Measurements from ENCODE around the gene ESCO1.

Gene ESCO1

DNA sequence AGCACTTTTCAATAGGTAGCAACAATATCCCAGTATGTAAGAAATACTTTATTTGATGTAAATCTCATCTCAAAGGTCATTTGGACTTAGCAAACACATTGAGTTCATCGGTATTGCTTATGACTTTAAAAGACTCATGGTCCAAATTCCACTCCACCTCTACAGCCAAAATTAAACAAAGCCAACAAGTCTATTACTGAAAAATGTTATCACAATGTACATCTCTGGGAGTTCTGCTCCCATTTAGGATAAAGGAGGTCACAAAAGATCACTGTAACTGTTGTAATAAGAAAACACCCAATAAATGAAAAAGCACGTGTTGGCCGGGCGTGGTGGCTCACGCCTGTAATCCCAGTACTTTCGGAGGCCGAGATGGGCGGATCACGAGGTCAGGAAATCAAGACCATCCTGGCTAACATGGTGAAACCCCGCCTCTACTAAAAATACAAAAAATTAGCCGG lies 50.0 kb downstream of the ESCO1 start:
- Histone ChIP-seq H3K4me1 (ENCODE audit: insufficient read depth, low read length) (no peaks in the 10 kb centered on the region), H3K4me3 (ENCODE audit: low read length) (no peak overlapping the region), H3K27me3 (ENCODE audit: insufficient read depth, low read length) (no peaks in the 10 kb centered on the region), H2AFZ (ENCODE audit: low read depth, low read length) (no peak overlapping the region), H3K36me3 (ENCODE audit: insufficient read depth, low read length) (peaks cover 5% of the 10 kb centered on the region), H3K9me3 (ENCODE audit: low read length) (no peaks in the 10 kb centered on the region)

- no peaks in the 10 kb centered on the region for H3K27me3 ChIP-seq (ENCODE audit: insufficient read depth, low read length)
- no peak overlapping the region for H2AFZ ChIP-seq (ENCODE audit: low read depth, low read length)
- no peaks in the 10 kb centered on the region for H3K4me1 ChIP-seq (ENCODE audit: insufficient read depth, low read length)
- H3K36me3 ChIP-seq (ENCODE audit: insufficient read depth, low read length): peaks cover 4% of the 10 kb centered on the region
- no peaks in the 10 kb centered on the region for H3K9me3 ChIP-seq (ENCODE audit: low read length)
- H3K4me3 ChIP-seq (ENCODE audit: low read length): no peak overlapping the region
Measured at GRCh38 chr18:21548647-21549046, 51.9 kb downstream of the ESCO1 start.

GRCh38 chr18:21546423-21546822 lies 54.1 kb downstream of the ESCO1 start:
- peaks cover 4% of the 10 kb centered on the region for H3K36me3 ChIP-seq (ENCODE audit: insufficient read depth, low read length)
- H2AFZ ChIP-seq (ENCODE audit: low read depth, low read length): no peak overlapping the region
- no peak overlapping the region for H3K4me3 ChIP-seq (ENCODE audit: low read length)
- no peaks in the 10 kb centered on the region for H3K9me3 ChIP-seq (ENCODE audit: low read length)
- no peaks in the 10 kb centered on the region for H3K27me3 ChIP-seq (ENCODE audit: insufficient read depth, low read length)
- no peaks in the 10 kb centered on the region for H3K4me1 ChIP-seq (ENCODE audit: insufficient read depth, low read length)

GRCh38 chr18:21538230-21538629 lies 62.3 kb downstream of the ESCO1 start:
- H3K9me3 ChIP-seq (ENCODE audit: low read length): no peaks in the 10 kb centered on the region
- H3K36me3 ChIP-seq (ENCODE audit: insufficient read depth, low read length): peaks cover 31% of the 10 kb centered on the region
- H3K4me3 ChIP-seq (ENCODE audit: low read length): no peak overlapping the region
- H3K4me1 ChIP-seq (ENCODE audit: insufficient read depth, low read length): no peaks in the 10 kb centered on the region
- no peak overlapping the region for H2AFZ ChIP-seq (ENCODE audit: low read depth, low read length)
- no peaks in the 10 kb centered on the region for H3K27me3 ChIP-seq (ENCODE audit: insufficient read depth, low read length)

- Histone ChIP-seq H3K27me3 (ENCODE audit: insufficient read depth, low read length) (no peaks in the 10 kb centered on the region), H3K4me1 (ENCODE audit: insufficient read depth, low read length) (no peaks in the 10 kb centered on the region), H3K36me3 (ENCODE audit: insufficient read depth, low read length) (peaks cover 45% of the 10 kb centered on the region), H2AFZ (ENCODE audit: low read depth, low read length) (no peak overlapping the region), H3K9me3 (ENCODE audit: low read length) (no peaks in the 10 kb centered on the region), H3K4me3 (ENCODE audit: low read length) (no peak overlapping the region)
Measured at GRCh38 chr18:21534327-21534726, 66.2 kb downstream of the ESCO1 start.

DNA sequence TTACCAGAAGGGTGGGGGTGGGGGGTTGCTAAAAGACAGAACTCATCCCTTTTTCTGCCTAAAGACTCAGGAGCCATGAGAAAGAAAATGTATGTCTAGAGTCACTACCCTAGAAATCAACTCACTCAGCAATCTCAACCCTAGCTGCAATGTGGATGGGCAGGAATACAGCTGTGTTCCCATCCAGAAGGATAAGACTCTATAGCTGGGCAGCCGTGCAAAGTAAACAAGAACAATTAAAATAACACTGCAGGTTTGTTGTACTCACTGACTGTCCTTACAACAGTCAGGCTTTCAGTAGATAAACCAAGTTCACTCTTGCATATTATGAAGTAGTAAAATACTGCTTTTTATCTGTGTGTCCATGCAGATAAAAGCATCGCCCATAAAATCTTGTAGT lies 74.0 kb downstream of the ESCO1 start:
- Histone ChIP-seq H3K36me3 (ENCODE audit: insufficient read depth, low read length) (peaks cover 72% of the 10 kb centered on the region), H3K9me3 (ENCODE audit: low read length) (no peaks in the 10 kb centered on the region), H3K4me1 (ENCODE audit: insufficient read depth, low read length) (no peaks in the 10 kb centered on the region), H3K4me3 (ENCODE audit: low read length) (no peak overlapping the region), H2AFZ (ENCODE audit: low read depth, low read length) (no peak overlapping the region), H3K27me3 (ENCODE audit: insufficient read depth, low read length) (no peaks in the 10 kb centered on the region)

GRCh38 chr18:21525916-21526315 lies 74.6 kb downstream of the ESCO1 start:
- Histone ChIP-seq H3K4me3 (ENCODE audit: low read length) (no peak overlapping the region), H3K27me3 (ENCODE audit: insufficient read depth, low read length) (no peaks in the 10 kb centered on the region), H3K4me1 (ENCODE audit: insufficient read depth, low read length) (no peaks in the 10 kb centered on the region), H3K9me3 (ENCODE audit: low read length) (no peaks in the 10 kb centered on the region), H3K36me3 (ENCODE audit: insufficient read depth, low read length) (peaks cover 70% of the 10 kb centered on the region), H2AFZ (ENCODE audit: low read depth, low read length) (no peak overlapping the region)

- Histone ChIP-seq H3K27me3 (ENCODE audit: insufficient read depth, low read length) (no peaks in the 10 kb centered on the region), H3K4me3 (ENCODE audit: low read length) (no peak overlapping the region), H3K36me3 (ENCODE audit: insufficient read depth, low read length) (peaks cover 90% of the 10 kb centered on the region), H2AFZ (ENCODE audit: low read depth, low read length) (no peak overlapping the region), H3K4me1 (ENCODE audit: insufficient read depth, low read length) (no peaks in the 10 kb centered on the region), H3K9me3 (ENCODE audit: low read length) (no peaks in the 10 kb centered on the region)
Measured at GRCh38 chr18:21522530-21522929, 78.0 kb downstream of the ESCO1 start.

GRCh38 chr18:21513741-21514140 lies 86.8 kb downstream of the ESCO1 start:
- H3K27me3 ChIP-seq (ENCODE audit: insufficient read depth, low read length): no peaks in the 10 kb centered on the region
- H3K4me1 ChIP-seq (ENCODE audit: insufficient read depth, low read length): no peaks in the 10 kb centered on the region
- H2AFZ ChIP-seq (ENCODE audit: low read depth, low read length): no peak overlapping the region
- H3K9me3 ChIP-seq (ENCODE audit: low read length): no peaks in the 10 kb centered on the region
- H3K4me3 ChIP-seq (ENCODE audit: low read length): no peak overlapping the region
- peaks cover 97% of the 10 kb centered on the region for H3K36me3 ChIP-seq (ENCODE audit: insufficient read depth, low read length)

DNA sequence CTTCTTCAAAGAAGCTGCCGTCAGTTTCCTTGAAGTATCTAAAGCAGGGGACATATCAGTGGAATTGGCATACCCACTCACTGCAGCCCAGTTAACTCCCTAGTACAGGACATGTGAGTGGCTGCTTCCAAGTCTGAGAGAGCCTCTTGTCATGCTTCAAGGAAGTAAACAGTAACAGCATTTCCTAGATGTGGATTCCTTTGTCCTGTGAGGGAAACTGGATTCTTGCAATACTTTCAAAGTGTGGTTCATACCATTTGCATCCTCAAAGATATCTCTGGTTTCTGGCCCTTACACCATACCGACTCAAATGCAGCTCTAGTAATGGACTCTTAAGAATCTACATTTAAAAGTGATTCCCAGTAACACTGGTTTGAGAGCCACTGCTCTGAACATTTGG lies 87.2 kb downstream of the ESCO1 start:
- Histone ChIP-seq H3K36me3 (ENCODE audit: insufficient read depth, low read length) (peaks cover 96% of the 10 kb centered on the region), H3K4me3 (ENCODE audit: low read length) (no peak overlapping the region), H3K9me3 (ENCODE audit: low read length) (no peaks in the 10 kb centered on the region), H2AFZ (ENCODE audit: low read depth, low read length) (no peak overlapping the region), H3K27me3 (ENCODE audit: insufficient read depth, low read length) (no peaks in the 10 kb centered on the region), H3K4me1 (ENCODE audit: insufficient read depth, low read length) (no peaks in the 10 kb centered on the region)

GRCh38 chr18:21509062-21509461 lies 91.4 kb downstream of the ESCO1 start:
- no peaks in the 10 kb centered on the region for H3K9me3 ChIP-seq (ENCODE audit: low read length)
- H3K27me3 ChIP-seq (ENCODE audit: insufficient read depth, low read length): no peaks in the 10 kb centered on the region
- no peak overlapping the region for H2AFZ ChIP-seq (ENCODE audit: low read depth, low read length)
- H3K4me3 ChIP-seq (ENCODE audit: low read length): no peak overlapping the region
- H3K36me3 ChIP-seq (ENCODE audit: insufficient read depth, low read length): peaks cover 92% of the 10 kb centered on the region
- no peaks in the 10 kb centered on the region for H3K4me1 ChIP-seq (ENCODE audit: insufficient read depth, low read length)

DNA sequence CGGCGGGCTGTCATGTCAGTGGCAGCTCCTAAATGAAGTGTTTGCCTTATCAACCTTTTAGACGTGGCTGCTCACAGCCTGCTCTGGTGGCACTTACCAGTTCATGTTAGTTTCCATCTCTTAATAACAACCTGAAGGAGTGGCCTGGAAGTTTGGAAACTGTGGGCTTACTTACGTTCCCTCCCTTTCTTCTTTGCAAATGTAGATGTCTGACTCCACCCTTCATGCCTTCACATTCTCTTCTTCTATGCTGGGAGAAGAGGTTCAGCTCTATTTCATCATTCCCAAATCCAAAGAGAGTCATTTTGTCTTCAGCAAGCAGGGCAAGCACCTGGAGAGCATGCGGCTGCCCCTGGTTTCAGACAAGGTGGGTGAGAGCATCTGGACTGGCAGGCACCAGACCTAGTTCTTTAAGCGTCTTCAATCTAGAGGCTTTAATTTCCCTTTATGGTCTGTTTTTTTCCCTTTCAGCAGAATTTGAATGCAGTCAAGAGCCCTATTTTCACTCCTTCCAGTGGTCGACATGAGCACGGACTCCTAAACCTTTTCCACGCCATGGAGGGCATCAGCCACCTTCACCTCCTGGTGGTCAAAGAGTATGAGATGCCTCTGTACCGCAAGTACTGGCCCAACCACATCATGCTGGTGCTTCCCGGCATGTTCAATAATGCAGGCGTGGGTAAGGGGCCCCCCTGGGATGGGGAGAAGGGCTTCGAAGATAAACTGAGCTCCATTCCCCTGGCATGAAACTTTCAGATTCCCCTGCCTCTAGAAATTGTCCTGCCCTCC lies 92.4 kb downstream of the ESCO1 start:
- H3K36me3 ChIP-seq (ENCODE audit: insufficient read depth, low read length): peaks cover 82% of the 10 kb centered on the region
- H3K27me3 ChIP-seq (ENCODE audit: insufficient read depth, low read length): no peaks in the 10 kb centered on the region
- no peak overlapping the region for H3K4me3 ChIP-seq (ENCODE audit: low read length)
- no peaks in the 10 kb centered on the region for H3K9me3 ChIP-seq (ENCODE audit: low read length)
- H2AFZ ChIP-seq (ENCODE audit: low read depth, low read length): no peak overlapping the region
- no peaks in the 10 kb centered on the region for H3K4me1 ChIP-seq (ENCODE audit: insufficient read depth, low read length)

GRCh38 chr18:21502661-21503060 lies 97.8 kb downstream of the ESCO1 start:
- H3K4me3 ChIP-seq (ENCODE audit: low read length): no peak overlapping the region
- H3K27me3 ChIP-seq (ENCODE audit: insufficient read depth, low read length): no peaks in the 10 kb centered on the region
- no peaks in the 10 kb centered on the region for H3K9me3 ChIP-seq (ENCODE audit: low read length)
- no peak overlapping the region for H2AFZ ChIP-seq (ENCODE audit: low read depth, low read length)
- H3K36me3 ChIP-seq (ENCODE audit: insufficient read depth, low read length): peaks cover 77% of the 10 kb centered on the region
- H3K4me1 ChIP-seq (ENCODE audit: insufficient read depth, low read length): no peaks in the 10 kb centered on the region

DNA sequence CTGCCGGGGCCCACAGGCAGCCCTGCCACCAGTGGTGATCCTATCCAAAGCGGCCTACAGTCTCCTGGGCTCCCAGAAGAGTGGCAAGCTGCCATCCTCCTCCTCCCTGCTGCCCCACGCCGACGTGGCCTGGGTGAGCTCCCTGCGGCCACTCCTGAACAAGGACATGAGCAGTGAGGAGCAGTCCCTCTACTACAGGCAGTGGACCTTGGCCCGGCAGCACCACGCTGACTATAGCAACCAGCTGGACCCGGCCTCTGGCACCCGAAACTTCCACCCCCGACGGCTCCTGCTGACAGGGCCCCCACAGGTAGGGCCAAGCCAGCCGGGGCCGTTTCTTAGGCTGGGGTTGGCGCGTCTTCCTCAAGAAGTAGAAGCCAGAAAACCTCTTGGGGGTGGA lies 100.5 kb downstream of the ESCO1 start:
- Histone ChIP-seq H3K4me3 (ENCODE audit: low read length) (no peak overlapping the region), H3K27me3 (ENCODE audit: insufficient read depth, low read length) (no peaks in the 10 kb centered on the region), H2AFZ (ENCODE audit: low read depth, low read length) (no peak overlapping the region), H3K4me1 (ENCODE audit: insufficient read depth, low read length) (peaks cover 5% of the 10 kb centered on the region), H3K9me3 (ENCODE audit: low read length) (no peaks in the 10 kb centered on the region), H3K36me3 (ENCODE audit: insufficient read depth, low read length) (peaks cover 79% of the 10 kb centered on the region)
